ENCODE data around the gene ANKRD10.

GRCh38 chr13:110836605-110836903, 78.3 kb downstream of the ANKRD10 start:
- TF ChIP-seq JUN (IDR thresholded peaks at IDR 0.05; ENCODE audit: borderline replicate concordance, insufficient read depth, insufficient read length, low read depth): no peak
- TF ChIP-seq, protein P1, sequence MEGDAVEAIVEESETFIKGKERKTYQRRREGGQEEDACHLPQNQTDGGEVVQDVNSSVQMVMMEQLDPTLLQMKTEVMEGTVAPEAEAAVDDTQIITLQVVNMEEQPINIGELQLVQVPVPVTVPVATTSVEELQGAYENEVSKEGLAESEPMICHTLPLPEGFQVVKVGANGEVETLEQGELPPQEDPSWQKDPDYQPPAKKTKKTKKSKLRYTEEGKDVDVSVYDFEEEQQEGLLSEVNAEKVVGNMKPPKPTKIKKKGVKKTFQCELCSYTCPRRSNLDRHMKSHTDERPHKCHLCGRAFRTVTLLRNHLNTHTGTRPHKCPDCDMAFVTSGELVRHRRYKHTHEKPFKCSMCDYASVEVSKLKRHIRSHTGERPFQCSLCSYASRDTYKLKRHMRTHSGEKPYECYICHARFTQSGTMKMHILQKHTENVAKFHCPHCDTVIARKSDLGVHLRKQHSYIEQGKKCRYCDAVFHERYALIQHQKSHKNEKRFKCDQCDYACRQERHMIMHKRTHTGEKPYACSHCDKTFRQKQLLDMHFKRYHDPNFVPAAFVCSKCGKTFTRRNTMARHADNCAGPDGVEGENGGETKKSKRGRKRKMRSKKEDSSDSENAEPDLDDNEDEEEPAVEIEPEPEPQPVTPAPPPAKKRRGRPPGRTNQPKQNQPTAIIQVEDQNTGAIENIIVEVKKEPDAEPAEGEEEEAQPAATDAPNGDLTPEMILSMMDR (IDR thresholded peaks at IDR 0.05; ENCODE audit: extremely low read depth in 1 of 2, insufficient read depth in 1 of 2, low read depth in 1 of 2, low read length in 2 of 2): no peak
- no peak for TF ChIP-seq POLR2A (IDR thresholded peaks at IDR 0.05; ENCODE audit: low read depth, low read length)
- TF ChIP-seq POLR2AphosphoS5 (IDR thresholded peaks at IDR 0.05; ENCODE audit: insufficient read depth, low read depth, low read length): no peak
- TF ChIP-seq EZH2 (IDR thresholded peaks at IDR 0.05; ENCODE audit: borderline replicate concordance, low read depth, low read length, severe bottlenecking): no peak
- no peak for TF ChIP-seq MYC (IDR thresholded peaks at IDR 0.05; ENCODE audit: low read depth, low read length)
- TF ChIP-seq, protein P2, sequence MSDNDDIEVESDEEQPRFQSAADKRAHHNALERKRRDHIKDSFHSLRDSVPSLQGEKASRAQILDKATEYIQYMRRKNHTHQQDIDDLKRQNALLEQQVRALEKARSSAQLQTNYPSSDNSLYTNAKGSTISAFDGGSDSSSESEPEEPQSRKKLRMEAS (IDR thresholded peaks at IDR 0.05; ENCODE audit: insufficient read depth, insufficient read length): no peak
- no peak for TF ChIP-seq GATA2 (IDR thresholded peaks at IDR 0.05; ENCODE audit: insufficient read depth, insufficient read length, low read depth, low read length)

Measured in endothelial cell of umbilical vein (primary cell).